ENCODE results near the gene TMEM167A.

TMEM167A gene, protein sequence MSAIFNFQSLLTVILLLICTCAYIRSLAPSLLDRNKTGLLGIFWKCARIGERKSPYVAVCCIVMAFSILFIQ

DNA sequence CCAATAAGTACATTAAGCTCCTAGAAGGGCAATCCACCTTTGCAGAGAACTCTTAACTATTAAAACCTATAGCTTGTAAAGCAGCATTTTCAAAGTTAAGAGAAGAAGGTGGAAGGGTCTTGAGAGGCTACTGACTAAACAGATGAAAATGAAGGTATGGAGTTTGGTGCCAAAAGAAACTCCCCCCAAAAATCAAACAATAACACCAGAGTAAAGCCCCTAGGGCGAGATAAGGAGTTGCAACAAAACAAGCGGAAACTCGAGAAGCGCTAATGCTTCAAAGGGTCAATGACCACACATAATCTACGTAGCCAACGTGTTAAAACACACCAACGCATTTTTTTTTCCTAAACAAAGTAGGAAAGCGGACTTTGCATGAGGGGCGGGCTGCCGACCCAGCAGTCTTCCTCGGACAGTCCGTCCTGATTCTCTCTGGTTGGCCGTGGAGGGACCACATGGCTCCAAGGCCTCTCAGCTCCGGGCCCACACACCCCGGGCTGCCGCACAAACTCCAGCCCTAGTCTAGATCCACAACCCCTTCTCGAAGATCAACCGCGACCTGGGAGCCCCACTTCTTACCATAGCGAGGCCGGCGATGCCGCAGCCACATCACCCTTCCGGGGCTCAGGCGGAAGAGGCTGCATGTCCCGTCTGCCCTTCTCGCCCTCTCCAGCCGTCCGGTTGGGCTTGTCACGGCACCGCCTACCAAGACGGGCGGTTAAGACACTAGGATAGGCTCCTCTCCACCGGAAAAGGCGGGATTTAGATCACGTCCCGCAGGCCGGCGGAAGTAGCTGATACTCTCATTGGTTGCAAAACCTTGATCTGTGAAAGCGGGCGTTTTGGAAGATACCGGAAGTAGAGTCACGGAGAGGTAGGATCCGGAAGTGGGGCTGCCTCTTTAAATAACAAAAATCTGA lies at the start of gene TMEM167A, which contains the start of gene XRCC4:
TMEM167A (minus strand) TSS at position 653 of the 920 bp plus-strand sequence; CDS start at position 582, 71 bp downstream.
XRCC4 (plus strand) TSS at position 806 of the 920 bp plus-strand sequence. CDS start 27,373 bp downstream, outside the sequence.
- peak; percentile 96 for DNase-seq

DNA sequence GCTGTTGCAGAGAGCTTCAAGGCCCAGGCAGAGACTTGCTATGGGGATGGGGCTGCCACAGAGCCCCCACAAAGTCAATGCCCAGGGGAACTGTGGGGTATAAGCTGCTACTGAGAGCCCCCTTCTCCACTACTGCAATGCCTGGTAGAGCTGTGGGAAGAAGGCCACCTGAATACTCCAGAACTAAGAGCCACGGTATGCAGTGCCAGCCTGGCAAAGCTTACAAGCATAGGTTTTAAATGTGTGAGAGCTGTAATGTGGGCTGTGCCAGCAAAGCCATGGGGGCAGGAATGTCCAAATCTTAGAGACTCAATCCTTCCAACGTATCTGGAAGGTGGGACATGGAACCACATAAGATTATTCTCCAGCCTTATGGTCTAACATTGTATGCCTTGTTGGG lies 49.3 kb upstream of the TMEM167A start:
- no peak for DNase-seq

DNA sequence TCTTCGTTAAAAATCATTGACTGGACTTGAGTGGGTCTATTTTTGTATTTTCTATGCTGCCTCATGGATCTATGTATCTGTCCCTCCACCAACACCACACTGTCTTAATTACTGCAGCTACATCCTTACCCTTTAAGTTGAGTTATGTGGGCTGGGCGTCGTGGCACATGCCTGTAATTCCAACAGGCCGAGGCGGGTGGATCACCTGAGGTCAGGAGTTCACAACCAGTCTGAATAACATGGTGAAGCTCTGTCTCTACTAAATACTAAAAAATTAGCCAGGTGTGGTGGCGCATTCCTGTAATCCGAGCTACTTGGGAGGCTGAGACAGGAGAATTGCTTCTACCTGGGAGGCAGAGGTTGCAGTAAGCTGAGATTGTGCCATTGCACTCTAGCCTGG lies 48.4 kb upstream of the TMEM167A start:
- no peak for DNase-seq

DNA sequence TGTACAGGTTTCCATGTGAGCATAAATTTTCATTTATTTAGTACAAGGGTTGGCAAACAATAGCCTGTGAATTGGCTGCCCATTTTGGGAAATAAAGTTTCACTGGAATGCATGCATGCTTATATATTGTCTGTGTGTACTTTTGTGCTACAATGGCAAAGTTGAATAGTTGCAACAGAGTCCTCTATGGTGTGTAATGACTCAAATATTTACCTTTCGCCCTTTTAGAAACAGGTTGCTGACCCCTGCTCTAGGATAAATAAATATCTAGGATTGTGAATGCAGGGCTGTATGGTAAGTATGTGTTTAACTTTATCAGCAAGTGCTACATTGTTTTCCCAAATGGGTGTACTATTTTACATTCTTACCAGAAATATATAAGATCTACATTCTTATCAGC lies 47.4 kb upstream of the TMEM167A start:
- DNase-seq: no peak

DNA sequence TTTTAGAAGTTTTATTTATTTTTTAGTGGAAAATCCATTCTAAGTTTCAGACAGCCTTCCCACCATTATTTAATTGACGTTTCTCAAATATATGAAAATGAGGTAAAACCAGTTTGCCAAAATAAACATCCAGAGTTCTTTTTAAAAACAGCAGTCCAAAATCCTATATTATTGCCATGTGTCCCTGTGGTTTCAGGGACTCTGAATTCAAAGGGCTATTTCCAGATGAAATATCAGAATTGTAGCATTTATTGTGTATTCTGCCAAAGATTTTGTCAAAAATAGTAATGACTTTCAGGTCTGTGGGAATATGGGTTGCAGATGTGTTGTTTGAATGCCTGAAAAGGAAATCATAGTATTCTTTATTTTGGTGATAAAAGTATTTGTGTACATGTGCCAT lies 41.8 kb upstream of the TMEM167A start:
- DNase-seq: no peak

DNA sequence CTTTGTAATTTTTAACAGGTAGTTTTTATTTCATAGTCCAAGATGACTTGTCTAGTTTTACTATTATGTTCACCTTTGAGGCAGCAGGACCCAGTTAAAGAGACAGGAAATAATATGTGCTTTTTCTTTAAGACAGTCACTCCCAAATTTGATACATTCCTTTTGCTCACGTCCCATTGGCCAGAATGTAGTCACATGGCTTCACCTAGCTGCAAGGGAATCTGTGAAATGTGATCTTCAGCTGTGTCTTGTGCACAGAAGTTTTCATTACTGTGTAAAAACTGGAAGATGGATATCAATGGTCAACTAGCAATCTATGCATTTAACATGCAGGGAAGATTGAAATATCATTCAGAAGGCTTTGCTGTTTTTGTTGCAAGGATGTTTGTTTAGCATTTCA lies 41.3 kb upstream of the TMEM167A start:
- DNase-seq: no peak

DNA sequence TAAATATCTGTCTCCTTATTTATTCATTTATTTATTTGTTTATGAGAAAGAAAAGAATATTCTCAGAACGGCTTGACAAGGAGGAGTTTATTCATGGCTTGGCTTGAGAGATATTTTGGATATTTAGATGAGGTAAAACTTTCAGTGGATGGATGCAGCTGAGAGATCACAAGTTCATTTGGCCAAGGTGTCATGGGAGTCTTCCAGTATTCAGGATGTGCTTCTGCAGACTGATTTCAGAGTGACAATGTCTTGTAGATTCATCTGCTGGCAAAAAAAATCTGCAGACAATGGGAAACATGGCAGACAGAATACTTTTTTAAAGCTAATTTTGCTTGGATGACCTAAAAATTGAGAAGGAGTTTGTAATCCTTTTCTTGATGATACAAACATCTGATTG lies 38.6 kb upstream of the TMEM167A start:
- no peak for DNase-seq

DNA sequence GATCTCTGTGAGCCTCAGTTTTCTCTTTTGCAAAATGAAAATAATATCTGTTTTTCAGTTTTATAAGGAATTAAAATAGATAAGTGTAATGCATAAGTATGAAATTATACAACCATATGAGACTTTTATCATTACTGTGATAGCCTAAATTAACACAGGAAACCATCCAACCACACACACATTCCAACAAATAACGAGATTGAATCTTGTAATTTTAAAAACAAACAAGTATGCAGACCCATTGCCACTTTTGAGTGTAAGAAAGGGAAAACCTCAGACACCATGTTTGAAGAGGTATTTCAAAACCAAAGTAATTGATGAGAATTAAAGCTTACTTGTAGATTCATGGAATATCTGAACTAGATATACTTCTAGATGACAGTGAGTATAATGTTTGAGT lies 32.2 kb upstream of the TMEM167A start:
- DNase-seq: no peak

DNA sequence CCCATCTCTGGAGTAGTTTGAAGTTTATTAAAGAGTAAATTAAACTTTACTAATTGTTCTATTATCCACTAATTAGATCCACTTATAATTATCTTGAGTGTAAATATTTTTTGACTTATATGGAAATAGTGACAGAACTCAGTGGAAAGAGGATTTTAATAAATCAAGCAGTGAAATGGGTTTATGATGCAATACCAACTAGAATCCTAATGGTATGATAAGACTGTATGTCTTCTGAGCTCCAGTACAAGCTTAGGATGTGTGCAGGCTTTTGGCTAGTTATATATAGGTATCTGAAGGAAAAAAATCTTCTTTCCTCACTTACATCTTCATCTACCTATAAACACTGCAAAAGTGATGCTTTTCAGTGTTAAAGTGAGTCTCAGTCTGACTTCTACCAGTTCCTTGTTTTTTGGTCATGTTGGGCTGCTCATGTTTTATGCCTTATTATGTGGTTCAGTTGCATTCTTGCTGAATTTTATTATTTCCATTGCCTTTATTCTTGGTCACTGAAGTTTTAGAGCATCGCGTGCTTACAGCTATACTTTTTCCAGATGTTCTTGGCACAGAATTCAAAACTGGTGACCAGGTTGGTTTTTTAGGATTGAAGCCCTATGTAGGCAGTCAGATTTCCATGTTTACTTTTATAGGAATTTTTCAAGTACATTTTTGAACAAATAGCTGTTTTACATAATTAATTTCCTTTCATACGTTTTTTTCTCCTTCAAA lies 30.7 kb upstream of the TMEM167A start:
- no peak for DNase-seq

DNA sequence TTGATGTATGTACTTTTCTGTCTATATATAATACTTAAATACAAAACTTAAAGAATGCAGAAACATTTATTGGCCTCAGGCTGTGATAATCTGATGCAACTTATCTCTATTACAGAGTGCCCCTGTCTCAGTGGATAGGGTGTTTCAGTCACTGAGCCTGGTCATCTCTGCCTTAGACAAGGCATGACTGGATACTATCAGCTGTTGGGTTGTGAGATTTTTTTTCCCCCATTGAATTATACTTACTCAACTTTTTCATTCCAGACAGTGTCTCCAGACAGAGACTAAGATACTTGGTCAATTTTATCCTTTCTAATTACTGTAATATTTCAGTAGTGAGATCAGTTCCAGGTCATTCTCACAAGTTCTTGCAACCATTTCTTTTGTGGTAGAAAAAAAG lies 26.8 kb upstream of the TMEM167A start:
- DNase-seq: no peak

DNA sequence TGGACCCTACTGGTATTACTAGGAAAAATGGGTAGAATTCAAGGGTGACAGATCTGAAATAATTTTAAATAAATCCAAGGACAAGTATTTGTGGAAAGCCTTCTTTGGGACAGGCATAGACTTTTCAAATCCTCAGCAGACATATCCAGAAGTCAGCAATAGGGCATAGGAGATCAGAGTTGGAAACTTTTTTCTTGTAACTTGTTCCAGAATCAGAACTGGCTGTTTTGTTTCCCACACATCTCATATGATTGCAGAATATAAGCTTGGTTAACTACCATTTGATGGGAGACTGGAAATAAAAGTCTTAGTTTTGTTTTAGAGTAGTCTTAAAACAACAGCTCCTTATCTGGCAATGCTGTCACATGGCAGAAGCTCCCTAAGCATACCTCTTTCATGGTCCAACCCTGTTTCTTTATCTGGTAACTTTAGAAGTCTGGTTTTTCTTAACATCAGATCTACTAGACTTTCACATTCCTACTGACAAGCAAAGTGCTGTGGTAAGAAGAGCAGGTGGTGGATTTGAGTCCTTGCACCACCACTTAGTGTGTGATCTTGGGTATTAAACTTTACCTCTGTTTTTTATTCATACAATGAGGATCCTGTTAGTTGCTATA lies 25.3 kb upstream of the TMEM167A start:
- DNase-seq: no peak

DNA sequence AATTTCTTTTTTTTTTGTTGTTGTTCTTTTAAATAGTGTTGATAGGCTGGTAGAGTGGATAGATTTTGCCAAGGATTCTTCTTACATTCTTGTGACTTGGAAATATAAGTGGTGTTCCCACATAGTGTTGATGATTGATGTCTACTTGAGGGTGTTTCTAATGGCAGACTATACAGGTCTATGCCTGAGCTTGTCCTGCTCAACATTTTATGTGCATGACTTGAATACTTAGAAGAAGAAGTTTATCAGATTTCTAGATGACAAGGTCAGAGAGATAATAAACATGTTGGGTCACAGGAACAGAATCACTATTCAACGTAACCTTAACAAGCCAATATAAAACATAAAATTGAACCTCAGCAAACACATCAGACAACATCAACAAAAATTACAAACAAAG lies 24.3 kb upstream of the TMEM167A start:
- DNase-seq: no peak

DNA sequence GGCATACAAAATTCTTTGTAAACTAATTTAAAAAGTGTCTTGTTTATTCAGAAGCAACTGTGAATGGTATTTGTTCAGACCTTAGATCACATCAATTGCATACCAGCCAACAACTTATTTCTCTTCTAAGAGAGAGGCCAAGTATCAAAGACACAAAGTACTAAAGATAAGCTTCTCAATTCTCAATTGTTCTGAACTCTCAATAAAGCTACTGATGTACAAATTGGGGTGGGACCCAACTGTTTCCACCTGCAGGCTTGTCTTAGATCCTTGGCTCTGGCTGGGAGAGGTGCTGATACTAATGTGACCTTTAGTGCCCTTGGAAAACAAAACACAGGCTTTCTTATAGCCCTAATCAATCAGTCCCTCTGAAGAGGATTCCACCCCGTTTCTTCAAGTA lies 22.3 kb upstream of the TMEM167A start:
- DNase-seq: no peak

DNA sequence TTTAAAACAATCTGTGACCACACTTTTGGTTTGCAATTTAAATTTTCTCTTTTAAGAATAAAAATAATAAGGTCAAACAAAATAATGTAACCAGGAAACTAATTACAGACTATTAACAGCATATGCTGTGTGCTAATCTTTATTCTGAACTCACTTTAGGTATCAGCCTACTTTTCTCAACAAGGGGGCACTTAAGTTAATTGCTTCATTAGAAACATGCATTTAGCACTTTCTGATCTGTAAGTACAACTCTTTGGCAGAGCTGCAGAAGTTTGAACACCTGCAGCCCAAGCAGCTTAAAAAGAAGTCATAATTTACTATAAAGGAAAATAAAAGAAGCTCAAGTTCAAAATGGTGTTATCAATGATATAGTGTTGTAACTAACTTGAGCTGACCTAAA lies 21.8 kb upstream of the TMEM167A start:
- no peak for DNase-seq

DNA sequence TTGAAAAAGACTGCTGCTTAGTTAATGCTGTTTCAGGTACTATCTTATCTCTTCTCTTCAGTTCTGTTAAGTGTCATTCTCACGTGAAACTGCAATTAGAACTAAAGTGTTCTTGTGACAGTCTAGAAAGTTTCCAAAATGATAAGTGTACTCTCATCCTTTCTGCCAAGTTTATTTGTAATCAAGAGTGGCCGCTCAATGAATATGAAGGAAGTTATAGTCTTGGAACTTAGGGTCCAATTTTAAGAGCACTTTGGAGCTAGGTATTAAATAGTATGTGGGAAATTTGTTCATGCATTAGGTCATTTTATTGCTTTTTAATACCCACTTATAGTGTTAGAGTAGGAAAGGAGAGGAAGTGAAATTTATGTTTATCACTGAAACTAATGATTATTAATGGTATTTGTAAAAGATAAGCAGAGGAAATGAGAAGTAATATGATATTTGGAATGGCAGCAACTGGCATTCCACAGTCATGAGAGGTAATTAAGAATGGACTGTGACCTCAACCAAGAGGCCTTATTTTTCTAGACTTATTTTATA lies 20.6 kb upstream of the TMEM167A start:
- DNase-seq: no peak

DNA sequence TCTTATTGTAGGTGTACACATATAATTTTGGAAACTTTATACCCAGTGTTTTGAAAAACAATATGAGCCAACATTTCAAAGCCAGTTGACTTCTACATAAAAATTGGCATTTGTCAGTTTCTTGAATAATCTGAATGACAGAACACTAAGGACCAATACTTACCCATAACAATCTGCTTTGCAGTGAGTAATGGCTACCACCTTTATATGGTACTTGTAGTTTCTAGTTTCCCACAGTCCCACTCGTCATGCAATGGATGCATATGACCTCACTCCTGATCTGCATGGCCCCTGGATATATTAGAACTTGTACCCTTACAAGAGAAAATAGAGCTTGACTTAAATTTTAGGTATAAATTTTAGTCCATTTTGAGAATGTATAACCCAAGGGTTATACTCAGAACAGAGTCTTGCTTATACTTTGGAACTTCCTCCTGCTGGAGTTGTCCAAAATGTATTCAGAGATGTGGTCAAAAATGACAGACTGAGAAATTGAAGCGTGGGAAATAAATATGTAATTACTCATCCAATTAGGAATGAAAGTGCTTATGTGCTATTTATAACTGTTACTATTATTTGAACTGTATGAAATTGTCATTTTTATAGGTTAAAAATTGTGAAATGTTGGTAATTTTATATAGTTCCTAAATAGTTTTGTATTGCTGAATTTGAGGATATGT lies 19.6 kb upstream of the TMEM167A start:
- no peak for DNase-seq

DNA sequence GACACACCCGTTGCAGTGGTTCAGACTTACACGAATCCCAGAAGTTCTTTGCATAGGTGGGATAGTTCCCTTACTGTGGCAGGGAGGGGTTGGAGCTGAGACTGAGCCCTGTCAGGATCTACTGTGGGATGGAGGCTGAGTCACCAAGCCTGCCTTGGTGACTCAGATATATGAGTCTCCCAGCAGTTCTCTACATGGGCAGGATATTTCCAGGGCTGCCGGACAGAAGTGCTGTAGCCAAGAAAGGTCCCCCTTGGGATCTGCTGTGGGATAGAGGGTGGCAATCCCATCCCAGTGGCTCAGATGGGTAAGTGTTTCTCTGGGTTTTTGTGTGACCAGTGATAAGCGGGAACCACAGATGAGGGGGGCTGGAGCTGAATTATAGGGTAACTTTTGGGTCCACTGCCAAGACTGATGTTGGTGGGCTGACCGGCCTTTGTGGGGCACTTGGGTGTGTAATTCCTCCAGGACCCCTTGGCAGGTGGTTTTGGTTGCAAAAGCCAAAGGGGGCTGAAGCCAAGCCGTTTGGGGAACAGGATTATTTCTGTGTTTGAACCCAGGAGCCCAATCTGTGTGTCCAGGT lies 18.9 kb upstream of the TMEM167A start:
- no peak for DNase-seq

DNA sequence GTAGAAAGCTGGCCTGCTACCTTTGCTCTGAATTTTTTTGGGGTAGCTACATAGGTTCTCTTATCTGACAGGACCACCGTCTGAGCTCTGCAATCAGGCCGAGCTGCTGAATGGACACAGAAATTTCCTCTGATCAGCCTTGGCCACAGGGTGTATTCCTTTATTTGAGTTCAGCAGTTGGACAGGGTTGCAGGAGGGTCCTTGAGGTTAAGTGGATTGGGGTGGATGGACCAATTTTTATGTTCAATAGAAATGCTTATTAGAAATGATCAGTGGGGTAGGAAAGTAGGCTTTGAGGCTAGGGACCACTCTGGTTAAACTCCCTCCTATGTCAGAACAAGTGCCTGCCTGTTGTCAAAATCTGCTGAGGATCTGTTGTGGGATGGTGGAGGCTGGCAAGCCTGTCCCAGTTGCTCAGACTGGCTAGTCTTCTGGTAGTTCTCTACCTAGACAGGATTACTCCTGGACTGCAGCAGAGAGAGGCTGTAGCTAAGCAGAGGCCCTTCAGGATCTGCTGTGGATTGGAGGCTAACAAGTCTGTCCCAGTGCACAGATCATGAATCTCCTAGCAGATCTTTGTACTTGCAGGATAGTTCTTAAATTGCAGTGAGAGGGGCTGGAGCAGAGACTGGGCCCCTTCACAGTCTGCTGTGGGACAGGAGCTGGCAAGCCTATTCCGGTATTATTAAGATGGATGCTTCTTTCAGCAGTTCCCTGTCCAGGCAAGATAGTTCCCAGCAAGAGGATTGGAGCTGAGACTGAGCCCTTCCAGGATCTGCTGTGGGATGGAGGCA lies 18.2 kb upstream of the TMEM167A start:
- DNase-seq: no peak

DNA sequence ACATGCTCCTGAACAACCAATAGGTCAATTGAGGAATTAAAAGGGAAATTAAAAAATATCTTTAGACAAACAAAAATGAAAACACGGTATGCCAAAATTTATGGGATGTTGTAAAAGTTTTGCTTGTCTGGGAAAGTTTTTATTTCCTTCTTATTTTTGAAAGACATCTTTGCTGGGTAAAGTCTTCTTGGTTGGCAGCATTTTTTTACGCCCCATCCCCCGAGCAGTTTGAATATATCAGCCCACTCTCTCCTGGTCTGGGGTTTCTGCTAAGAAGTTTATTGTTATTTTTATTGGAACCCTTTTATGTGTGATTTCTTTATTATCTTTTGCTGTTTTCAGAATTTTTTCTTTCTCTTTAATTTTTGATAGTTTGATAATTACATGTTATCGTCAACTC lies 16.5 kb upstream of the TMEM167A start:
- DNase-seq: no peak

DNA sequence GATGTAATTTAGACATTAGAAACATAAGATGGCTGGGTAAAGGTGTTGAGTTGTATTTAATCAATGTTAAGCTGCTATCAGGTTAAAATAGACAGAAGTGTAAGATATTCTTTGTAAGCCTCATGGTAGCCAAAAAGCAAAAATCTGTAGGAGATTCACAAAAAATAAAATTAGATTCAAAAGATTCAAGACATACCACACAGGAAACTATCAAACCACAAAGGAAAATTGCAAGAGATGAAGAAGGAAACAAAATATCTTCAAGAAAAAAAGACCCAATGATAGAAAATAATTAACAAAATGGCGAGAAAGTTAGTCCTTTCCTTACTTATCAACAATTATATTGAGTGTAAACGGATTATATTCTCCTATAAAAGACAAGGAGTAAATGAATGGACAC lies 15.4 kb upstream of the TMEM167A start:
- DNase-seq: no peak

DNA sequence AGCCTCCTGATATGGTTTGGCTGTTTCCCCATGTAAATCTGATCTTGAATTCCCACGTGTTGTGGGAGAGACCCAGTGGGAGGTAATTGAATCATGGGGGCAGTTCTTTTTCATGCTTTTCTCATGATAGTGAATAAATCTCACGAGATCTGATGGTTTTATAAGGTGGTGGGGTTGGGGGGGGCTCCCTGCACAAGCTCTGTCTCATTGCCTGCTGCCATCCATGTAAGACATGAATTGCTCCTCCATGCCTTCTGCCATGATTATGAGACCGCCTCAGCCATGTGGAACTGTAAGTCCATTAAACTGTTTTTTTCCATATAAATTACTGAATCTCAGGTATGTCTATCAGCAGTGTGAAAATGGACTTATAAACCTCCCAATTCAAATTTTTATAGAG lies 13.0 kb upstream of the TMEM167A start:
- DNase-seq: no peak

Data from NCI-H446 treated with DMSO at 0.1 percent for 48 hours (cell line).